Ureter (tissue), 1 donor: ENCODE results near the gene IFT25. TPM values are rescaled to one million over a fixed set of nuclear protein-coding genes. Genes with fewer than 3 reads are reported as not detected.

Experiments
- DNase-seq: peaks from one replicate; pipeline ENCODE4 v3.0.0-alpha.2; 2020; ENCODE audit warnings: low spot score
- total RNA-seq: library from RNA; stranded (reverse); gene quantifications from one replicate; pipeline ENCODE4 v1.2.4, GENCODE V29; 2023
- donor health status: DM: yes; HTN: yes; CAD: no.

The IFT25 gene
- total RNA-seq, 1 donor from 2014 or later: 37.3 TPM

DNA sequence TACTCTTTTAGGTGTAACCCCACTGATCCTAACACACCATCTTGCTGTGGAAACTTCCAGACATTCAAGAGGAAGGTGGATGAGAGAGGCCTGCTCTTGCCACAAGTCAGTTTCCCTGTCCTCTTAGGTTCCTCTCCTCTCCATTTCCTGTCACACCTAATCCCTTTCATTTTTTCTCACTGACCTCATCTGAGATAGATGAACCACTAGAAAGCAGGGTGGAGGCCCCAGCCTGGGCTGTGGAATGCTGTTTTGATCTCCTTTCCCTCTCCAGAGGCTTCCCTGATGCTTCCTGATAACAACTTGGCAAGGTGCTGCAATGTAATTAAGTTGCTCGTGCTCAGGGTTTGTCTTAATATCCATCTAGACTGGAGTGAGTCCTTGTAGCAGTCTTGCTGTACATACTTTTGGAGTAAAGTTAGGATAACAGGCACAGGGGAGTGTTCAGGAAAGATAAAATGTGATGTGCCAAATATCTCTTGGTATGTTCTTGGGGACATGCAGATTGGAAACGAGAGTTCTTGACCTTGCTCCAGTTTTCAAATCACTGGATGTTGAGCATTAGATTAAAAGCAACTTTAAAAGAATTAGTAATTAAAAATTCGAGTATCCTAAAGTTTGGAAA lies 11.8 kb upstream of the IFT25 start:
- no peak for DNase-seq

DNA sequence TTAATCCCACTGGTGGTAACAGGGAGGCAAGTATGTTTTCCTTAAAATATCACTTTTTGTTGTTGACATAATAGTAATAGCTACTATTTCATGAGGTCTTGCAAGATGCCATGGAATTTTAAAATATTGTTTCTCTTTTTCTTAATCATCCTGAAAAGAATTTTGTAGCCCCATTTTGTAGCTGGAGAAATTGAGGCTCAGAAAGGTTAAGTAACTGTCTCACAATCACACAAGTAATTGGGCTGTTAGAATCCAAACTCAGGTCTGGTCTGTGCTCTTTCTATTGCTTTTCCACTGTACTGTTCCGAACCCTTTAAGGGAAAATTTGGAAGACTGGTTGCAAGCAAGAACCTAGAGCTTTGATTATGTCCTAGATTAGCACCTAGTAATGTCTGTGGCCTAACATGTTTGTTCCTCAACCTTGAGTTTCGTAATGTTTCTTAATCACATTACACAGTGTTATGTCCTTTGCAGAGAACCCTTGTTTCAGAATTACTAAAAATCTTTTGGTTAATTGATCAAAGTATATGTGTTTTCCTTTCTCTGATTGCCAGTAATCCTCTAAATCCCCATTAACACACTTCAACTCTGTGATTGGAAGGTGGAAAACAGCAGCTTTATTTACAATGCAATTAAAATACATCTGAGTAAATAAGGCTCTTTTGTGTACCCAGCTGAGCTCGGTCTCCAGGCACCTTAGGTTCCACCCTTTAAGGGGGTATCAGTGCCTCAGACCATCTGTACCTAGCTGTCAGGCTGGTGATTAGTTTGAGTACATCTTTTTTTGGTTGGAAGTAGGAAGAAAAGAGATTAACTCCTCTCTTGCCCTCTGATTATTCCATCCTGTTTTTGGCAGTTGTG lies 11.0 kb upstream of the IFT25 start:
- no peak for DNase-seq

DNA sequence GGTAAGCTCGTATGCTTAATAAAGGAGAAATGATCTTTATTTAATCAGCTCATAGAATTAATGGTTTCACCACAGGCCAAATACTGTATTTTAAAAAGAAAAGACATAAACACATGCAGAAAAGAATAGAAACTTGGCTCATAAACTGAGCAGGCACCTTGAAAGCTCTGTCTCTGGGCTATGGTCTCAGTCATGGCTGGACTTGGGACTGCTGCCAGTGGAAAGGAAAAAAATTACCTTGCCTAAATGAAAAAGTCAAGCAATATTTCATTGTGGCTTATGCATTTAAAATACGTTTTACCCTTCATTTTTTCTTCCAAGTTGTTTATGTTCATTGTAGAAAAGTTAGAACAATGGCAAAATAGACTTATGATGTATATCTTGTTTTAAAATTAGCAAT lies 8.6 kb upstream of the IFT25 start:
- DNase-seq: no peak

DNA sequence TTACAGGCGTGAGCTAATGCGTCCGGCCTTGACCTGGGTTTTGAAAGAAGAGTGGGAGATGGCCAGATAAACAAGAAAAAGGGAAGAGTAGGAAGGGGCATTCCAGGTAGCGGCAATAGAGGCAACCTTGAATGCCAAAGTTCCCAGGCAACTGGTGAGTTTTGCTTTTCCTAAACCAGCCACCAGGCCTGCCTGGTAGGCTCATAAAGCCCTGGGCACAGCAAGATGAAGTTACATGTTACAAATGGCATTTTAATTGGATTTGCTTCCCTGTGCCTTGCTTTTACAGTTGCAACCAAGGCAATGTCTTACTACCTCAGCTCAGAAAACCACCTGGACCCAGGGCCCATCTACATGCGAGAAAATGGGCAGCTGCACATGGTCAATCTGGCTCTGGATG lies 6.2 kb upstream of the IFT25 start:
- no peak for DNase-seq

DNA sequence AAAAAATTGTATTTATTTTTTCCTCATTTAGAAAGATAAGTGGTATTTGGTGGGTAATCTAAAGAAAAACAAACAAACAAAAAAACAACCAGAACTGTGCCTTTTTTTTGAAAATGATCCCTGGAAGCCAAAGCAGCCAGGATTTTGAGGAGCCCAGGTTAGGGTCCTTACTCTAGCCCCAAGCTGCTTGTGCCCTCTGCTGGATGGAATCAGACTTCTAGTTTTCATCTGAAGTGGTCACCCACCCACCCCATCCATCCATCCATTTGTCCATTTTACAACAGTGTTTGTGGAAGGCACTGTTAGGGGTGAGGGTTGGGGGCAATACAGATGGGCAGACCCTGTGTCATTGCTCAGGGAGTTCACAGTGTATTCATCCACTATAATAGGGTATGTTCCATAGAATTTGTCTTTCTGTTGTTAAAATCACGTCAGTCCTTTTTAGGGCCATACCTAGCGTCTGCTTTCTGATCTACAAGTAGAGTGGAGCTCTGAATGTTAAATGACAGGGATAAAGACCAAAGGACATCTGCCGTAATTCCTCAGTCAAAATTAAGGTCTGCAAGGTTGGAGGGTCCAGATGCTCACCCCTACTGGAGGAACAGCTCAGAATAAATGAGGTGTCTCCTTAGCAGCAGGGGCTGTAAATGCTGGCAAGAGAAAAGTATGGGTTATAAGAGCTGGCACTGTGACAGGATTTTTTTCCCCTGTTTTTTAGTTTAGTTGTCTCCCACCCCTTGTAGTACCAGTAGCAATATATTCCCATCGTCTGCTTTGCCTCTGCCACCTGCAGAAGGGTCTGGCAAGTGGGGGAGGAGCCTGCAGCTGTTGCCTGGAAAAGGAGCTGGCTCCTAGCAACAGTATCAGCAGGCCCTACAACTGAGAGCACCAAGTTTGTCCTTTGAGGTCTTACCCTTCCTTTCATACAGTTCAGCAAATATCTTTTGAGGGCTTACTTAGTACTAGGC lies 3.8 kb upstream of the IFT25 start:
- DNase-seq: no peak

DNA sequence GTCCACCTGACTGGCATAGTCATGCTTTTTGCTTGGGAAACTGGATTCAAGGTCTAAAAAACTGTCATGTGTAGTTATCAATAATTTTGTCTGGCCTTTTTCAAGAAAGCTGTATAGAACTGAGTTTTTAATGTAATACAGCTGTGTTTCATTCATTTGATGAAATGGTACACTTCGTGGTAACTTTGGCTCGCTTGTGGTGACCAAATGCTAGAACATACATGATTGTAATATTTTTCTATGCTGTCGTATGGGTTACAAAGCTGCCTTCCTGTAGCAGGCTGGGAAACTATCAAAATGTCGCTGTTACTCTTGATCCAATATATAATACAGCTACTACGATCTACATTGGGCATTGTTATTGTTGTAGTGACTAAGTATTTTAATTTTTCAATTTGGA lies 2.8 kb upstream of the IFT25 start:
- no peak for DNase-seq

DNA sequence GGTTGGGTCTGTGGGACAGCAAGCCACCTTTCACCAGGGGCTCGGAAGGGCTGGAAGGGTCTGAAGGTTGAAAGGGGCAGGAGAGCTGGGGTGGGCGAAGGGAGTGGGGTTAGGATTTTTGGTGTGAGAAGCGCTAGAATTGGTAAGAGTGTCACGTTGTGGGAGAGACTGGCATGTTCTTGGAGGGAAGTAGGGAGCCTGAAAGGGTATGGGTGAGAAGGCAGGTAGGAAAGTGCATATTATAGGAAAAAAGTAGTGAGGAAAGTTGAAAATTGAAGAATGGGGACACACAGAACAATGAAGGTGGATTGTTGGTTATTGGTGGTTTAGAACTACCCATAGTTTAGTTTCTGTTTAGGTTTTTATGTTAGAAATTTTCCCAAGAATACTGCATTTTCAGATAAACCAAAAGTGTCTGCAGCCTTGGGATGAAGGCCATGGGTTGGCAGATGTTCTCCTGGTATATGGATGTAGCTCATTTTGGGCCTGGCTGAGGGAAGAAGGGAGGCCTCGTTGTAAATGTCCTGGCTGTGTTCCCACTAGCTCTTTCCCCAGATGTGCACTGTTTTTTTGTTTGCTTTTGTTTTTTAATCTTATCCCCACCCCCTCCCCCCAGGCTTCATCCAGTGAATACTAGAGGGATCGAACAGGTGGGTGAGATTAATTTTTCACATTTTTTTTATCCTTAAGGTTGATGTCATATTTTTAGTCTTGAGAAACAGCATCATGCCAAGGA lies 1.8 kb upstream of the IFT25 start:
- no peak for DNase-seq

DNA sequence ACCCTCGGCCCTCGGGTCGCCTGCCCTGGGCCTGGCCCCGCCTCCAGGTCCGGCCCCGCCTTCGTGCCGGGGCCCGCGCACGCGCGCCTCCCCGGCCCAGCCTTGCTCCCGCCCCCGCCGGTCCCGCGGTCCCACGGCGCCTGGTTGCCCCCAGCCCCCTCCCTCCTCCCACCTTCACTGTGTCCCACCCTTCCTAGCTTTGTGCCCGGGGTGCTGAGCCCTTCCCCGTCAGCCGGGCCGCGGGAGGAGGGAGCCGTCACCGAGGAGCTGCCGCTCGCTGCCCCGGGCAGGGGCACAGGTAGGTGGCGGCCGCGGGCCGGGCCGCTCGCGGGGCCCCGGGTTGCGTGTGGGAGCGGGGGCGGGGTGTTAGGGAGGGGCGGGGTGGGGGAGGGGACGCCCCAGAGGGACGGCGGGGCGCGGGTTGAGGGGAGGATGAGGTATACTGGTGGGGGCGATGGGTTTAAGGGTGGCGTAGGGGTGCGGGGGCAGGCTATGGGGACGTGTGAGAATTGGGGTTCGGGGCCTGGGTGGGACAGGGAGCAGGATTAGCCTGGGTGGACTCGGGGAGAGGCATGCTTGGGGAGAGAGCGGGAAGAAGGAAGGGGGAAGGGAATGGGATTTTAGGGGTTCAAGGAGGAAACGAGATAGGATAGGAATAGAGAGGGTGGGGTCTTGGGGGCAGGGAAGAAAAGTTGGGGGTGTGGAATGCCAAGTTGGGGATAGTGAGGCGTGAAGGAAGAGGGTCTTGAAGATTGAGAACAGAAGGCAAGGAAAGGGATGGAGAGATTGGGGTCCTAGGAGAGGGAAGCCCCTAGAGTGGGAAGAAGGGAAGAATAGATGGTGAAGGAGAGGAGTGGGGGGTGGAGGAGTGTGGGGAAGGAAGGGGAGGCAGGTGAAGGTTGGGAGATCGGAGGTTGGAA lies 1.0 kb upstream of the IFT25 start, which contains the start of gene LRRC42:
Gene LRRC42, plus strand, starts transcription at position 99 of the 920 bp plus-strand sequence. CDS start 5,650 bp downstream, outside the sequence.
- no peak for DNase-seq

DNA sequence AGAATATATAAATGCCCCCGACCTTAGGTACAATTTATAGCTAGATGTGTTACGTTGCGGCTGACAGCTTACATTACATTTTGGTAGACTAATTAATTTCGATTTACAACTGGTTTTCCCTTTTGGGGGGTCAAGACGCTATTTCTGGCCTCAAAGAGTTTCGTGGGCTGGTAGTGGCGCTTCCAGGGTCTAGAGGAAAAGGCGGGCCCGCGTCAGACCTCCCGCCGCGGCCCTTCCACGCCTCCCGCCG lies 391 bp downstream of the IFT25 start:
- no peak for DNase-seq

DNA sequence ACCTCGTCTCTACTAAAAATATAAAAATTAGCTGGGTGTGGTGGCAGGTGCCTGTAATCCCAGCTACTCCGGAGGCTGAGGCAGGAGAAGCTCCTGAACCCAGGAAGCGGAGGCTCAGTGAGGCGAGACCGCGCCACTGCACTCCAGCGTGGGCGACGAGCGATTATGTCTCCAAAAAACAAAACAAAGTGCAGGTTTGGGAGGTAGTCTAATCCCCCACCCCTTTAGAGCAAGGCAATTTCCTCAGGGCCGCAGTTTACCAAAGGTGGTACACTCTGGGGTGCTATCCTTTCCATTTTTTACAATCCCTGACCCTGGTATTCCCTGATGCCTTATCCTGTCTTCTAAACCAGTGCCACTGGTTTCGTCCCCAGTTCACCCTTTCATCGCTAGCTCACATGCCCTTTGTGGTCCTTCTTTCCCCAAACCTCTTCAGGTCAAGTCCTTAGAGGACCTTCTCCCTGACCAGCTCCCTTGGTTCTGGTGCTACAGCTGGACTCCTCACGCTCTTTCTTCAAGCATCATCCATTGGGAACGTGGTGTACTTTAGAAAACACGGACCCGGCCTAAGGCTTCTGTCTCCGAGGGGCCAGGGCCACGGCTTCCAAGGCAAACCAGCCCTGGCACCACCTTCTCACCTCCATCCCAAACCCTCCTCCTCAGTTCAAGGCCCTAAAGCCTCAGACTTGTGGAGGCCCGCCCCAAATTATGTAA lies 873 bp downstream of the IFT25 start:
- no peak for DNase-seq

DNA sequence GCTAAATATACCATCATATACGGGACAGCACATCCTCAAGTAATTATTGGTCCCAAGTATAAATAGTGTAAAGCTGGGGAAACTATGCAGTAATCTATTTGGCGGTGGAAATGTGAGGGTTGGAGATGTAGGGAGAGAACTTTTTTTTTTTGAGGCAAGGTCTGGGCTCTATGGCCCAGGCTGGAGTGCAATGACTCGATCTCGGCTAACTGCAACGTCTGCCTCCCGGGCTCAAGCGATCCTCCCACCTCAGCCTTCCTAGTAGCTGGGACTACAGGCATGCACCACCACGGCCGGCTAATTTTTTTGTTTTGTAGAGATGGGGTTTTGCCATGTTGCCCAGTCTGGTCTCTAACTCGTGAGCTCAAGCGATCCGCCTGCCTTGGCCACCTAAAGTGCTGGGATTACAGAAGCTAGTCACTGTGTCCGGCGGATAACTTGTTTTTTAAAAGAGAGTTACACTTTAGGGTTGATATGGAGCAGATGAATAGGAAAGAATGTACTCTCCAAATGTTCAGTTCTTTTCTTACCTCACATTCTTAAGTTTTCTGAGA lies 1.9 kb downstream of the IFT25 start:
- DNase-seq: no peak

DNA sequence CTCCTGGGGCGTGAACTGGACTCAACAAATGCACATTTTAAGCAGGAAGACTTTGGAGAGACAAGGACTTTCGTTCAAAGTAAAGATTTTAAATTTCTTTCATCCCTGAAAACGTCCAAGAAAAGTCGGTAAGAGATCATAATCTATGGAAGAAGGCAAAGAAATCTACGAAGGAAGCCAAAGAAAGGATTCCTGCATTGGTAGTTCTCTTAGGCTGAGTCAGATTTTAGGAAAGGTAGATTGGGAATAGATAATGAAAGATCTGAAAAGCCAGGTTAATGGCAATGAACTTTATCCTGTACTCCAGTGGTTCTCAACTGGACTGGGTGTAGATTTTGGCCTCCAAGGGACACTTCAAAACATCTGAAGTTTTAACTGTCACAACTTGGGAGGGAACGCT lies 2.4 kb downstream of the IFT25 start:
- no peak for DNase-seq

DNA sequence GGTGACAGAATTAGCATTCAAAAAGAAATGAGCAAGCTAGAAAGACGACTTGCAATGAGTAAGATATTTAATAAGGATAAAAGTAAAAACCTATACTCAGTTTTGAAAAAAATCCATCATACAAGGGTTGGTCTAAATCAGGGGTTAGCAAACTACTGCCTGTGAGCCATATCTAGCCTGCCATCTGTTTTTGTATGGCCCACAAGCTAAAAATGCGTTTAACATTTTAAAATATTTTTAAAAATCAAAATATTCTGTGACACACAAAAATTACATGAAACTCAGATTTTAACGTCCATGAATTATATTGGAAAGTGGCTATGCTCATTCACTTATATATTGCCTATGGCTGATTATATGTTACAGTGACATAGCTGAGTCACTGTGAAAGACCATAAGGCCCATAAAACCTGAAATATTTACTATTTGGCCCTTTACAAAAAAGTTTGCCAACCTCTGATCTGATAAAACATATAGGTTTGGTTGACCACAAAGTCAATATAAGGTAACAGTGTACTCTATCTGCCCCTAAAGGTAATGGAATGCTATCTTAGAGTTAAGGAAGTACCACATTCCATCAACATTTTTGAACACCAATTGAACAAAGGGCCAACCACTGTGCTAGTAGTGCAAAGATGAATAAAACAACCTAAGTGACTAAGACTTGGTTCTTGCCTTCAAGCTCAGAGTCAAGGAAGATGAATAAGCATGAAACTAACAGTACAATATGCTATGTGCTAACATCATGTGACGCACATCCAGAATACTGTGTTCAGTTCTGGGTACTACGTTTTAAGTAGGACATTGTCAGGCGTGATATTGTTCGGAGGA lies 3.2 kb downstream of the IFT25 start:
- no peak for DNase-seq

DNA sequence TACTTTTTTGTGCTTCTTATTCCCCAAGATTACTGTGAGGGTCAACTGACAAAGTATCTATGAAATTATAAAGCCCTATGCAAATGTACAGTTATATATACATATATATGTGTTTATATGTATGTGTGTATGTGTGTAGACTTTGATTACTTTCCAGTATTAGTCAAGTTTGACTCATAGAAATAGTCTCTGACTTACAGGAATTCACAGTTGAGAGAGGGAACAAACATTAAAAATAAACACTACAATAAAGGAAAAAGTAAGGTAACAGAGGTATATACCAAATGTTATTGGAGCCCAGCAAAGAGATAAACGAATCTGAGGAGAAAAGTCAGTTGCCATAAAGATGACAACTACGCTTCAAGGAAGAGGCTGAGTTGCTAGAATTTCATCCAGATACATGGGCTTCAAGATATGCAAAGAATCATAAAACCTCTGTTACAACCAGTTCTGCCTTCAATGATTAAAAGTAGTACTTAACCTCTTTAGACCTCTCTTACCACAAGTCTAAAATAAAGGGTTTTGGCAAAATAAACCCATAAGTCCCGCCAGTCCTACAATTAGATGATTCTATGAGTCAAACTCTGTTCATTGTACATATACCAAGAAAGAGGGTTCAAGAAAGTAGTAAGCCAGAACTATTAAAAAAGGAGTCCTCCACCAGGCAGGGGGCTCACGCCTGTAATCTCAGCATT lies 7.2 kb downstream of the IFT25 start:
- no peak for DNase-seq

DNA sequence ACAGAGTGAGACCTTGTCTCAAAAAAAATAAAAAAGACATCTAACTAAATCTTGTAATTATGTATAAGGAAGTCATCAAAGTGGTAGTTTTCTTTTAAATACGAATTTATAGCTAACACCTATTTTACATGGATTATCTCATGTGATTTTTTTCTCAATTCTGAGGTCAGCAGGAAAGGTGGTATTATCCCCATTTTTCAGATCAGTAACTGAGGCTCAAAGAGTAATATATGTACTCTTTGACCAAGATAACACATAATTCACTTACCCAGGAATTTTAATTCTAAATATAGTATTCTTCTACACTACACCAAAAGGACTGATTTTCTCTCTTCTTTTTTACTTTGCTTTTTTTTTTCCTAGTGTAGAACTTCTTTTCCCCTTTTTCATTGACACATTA lies 9.1 kb downstream of the IFT25 start:
- no peak for DNase-seq

DNA sequence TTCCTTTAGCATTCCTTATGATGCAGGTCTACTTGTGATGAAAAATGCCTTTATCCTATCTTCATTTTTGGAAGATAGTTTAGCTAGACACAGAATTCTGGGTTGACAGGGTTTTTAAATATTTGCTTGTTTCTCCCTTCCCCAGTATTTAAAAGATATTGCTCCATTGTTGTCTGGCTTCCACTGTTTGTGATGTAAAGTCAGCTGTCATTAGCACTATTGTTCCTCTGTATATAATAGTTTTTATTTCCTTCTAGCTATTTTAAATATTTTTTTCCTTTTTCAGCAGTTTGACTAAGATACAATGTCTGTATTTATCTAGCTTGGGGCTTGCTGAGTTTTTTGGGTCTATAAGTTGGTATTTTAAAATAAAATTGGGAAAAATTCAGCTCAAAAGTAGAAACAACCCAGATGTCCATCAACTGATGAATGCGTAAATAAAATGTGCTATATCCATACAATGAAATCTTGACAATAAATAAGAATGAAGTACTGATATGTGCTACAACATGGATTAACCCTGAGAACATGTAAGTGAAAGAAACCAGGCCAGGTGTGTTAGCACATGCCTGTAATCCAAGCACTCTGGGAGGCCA lies 11.2 kb downstream of the IFT25 start:
- DNase-seq: no peak

DNA sequence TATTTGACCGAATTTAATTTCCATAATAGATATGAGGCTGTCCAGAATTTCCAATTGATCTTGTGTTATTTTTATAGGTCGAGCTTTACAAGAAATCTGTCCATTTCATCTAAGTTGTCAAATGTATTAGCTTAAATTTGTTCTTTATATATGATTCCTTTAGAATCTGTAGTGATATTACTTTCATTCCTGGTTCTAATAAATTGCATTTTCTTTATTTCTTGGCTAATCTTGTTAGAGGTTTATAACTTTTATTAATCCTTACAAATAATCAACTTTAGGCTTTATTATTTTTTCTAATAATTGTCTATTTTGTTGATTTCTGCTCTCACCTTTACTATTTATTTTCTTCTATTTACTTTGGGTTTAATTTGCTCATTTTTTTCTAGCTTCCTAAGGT lies 14.0 kb downstream of the IFT25 start:
- DNase-seq: no peak

DNA sequence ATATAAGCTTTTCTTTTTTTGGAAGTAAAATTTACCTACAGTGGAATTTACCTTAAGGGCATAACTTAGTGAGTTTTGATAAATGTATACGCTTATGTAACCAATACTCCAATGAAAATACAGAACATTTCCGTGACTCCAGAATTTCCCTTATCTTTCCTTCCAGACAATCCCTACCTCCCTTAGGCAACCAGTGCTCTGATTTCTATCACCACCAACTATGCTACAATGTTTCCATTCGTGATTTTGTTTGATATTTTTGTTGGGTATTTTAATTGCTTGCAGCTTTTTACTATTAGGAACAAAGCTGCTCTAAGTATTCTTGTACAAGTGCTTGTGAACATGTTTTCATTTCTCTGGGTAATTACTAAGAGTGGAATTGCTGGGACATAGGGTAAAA lies 14.6 kb downstream of the IFT25 start:
- no peak for DNase-seq
